Mesendoderm (in vitro differentiated cells): ENCODE measurements around the gene TPPP.
"Not testable (repeated sequence)": the region's sequence is repeated elsewhere in the genome, so short reads cannot be mapped to it uniquely, and the experiment has no call there.

Experiments used
- DNase-seq: peaks from one replicate; pipeline ENCODE4 v3.0.0; 2013
- H2AK5ac ChIP-seq: 2 replicates; pipeline ENCODE4 v1.6.1; 2013; ENCODE audit warnings: low read length, inconsistent platforms
- H2BK120ac ChIP-seq: 2 replicates; pipeline ENCODE4 v1.6.1; 2013; ENCODE audit warnings: low read depth, mild to moderate bottlenecking, low read length, moderate library complexity, mixed read lengths
- H2BK15ac ChIP-seq: replicated peaks from 2 replicates; pipeline ENCODE4 v1.6.1; 2013; ENCODE audit warnings: low read depth, mild to moderate bottlenecking, moderate library complexity
- H2BK5ac ChIP-seq: 2 replicates; pipeline ENCODE4 v1.6.1; 2013; ENCODE audit warnings: low read length, inconsistent platforms
- H3K18ac ChIP-seq: 2 replicates; pipeline ENCODE4 v1.6.1; 2013; ENCODE audit warnings: mild to moderate bottlenecking, low read length, mixed read lengths
- H3K23ac ChIP-seq: one replicate; pipeline ENCODE4 v1.6.1; 2013; ENCODE audit warnings: low read length
- H3K27ac ChIP-seq: 2 replicates; pipeline ENCODE4 v1.5.1; 2013; ENCODE audit warnings: low read depth, mild to moderate bottlenecking, inconsistent platforms, low read length, moderate library complexity
- H3K27me3 ChIP-seq: 2 replicates; pipeline ENCODE4 v1.6.1; 2013; ENCODE audit warnings: low read length, control low read depth, mild to moderate bottlenecking, inconsistent platforms; ENCODE audit not compliant: insufficient read depth, poor library complexity
- H3K36me3 ChIP-seq: 2 replicates; pipeline ENCODE4 v1.6.1; 2013; ENCODE audit warnings: low read length, inconsistent platforms; ENCODE audit not compliant: control insufficient read depth, insufficient read depth
- H3K4ac ChIP-seq: one replicate; pipeline ENCODE4 v1.6.1; 2013; ENCODE audit warnings: low read depth, mild to moderate bottlenecking, low read length, moderate library complexity
- H3K4me1 ChIP-seq: 2 replicates; pipeline ENCODE4 v1.6.1; 2013; ENCODE audit warnings: low read depth, low read length, inconsistent platforms; ENCODE audit not compliant: control insufficient read depth
- H3K4me2 ChIP-seq: 2 replicates; pipeline ENCODE4 v1.6.1; 2013; ENCODE audit warnings: low read length
- H3K4me3 ChIP-seq: 2 replicates; pipeline ENCODE4 v1.5.1; 2013; ENCODE audit warnings: mild to moderate bottlenecking, low read length
- H3K56ac ChIP-seq: one replicate; pipeline ENCODE4 v1.6.1; 2013; ENCODE audit warnings: low read length
- H3K79me1 ChIP-seq: 2 replicates; pipeline ENCODE4 v1.6.1; 2013; ENCODE audit warnings: low read length, inconsistent platforms
- H3K79me2 ChIP-seq: 2 replicates; pipeline ENCODE4 v1.6.1; 2013; ENCODE audit warnings: mild to moderate bottlenecking, low read length; ENCODE audit not compliant: control insufficient read depth, insufficient read depth
- H3K9ac ChIP-seq: 2 replicates; pipeline ENCODE4 v1.6.1; 2013; ENCODE audit warnings: low read length, inconsistent platforms
- H4K5ac ChIP-seq: one replicate; pipeline ENCODE4 v1.6.1; 2013; ENCODE audit warnings: low read length
- H4K8ac ChIP-seq: one replicate; pipeline ENCODE4 v1.6.1; 2013; ENCODE audit warnings: low read depth, mild to moderate bottlenecking, control low read depth, low read length, moderate library complexity
- WGBS: extraction: QIAGEN DNeasy Blood & Tissue Kit; methylation state at CpG from one replicate; pipeline ENCODE4 v1.1.7; 2013; ENCODE audit warnings: low lambda C conversion rate, missing lambda C conversion rate; ENCODE audit not compliant: insufficient coverage; ENCODE audit errors: extremely low coverage; 5-methylcytosine and 5-hydroxymethylcytosine counted together

TPPP gene

GRCh38 chr5:706127-706526 lies 13.0 kb upstream of the TPPP start:
- H3K4me2 ChIP-seq, H3K4me3 ChIP-seq, DNase-seq, H4K8ac ChIP-seq, H2BK15ac ChIP-seq, H3K79me1 ChIP-seq, H3K56ac ChIP-seq, H3K9ac ChIP-seq, H2BK5ac ChIP-seq, H2BK120ac ChIP-seq, H3K4me1 ChIP-seq, H3K27me3 ChIP-seq, H4K5ac ChIP-seq, H3K4ac ChIP-seq, H2AK5ac ChIP-seq, H3K36me3 ChIP-seq, H3K27ac ChIP-seq, H3K79me2 ChIP-seq, H3K23ac ChIP-seq, H3K18ac ChIP-seq: not testable (repeated sequence)
- WGBS = no CpG with 5 or more reads among the region's 7 CpGs

GRCh38 chr5:696753-697702 lies 3.9 kb upstream of the TPPP start:
- H3K4me2 ChIP-seq, H4K5ac ChIP-seq, H3K9ac ChIP-seq, H2BK15ac ChIP-seq, H2BK5ac ChIP-seq, H3K23ac ChIP-seq, H3K79me1 ChIP-seq, H3K18ac ChIP-seq, H3K4me3 ChIP-seq, H3K36me3 ChIP-seq, H4K8ac ChIP-seq, H3K79me2 ChIP-seq, H3K4me1 ChIP-seq, DNase-seq, H3K27me3 ChIP-seq, H2BK120ac ChIP-seq, H3K56ac ChIP-seq, H3K27ac ChIP-seq, H3K4ac ChIP-seq, H2AK5ac ChIP-seq: not testable (repeated sequence)
- no CpG with 5 or more reads among the region's 21 CpGs for WGBS

GRCh38 chr5:696191-696590 lies 3.0 kb upstream of the TPPP start:
- H2BK15ac ChIP-seq, H2BK5ac ChIP-seq, H3K27me3 ChIP-seq, H3K4me2 ChIP-seq, H4K8ac ChIP-seq, H3K9ac ChIP-seq, H3K79me1 ChIP-seq, H3K23ac ChIP-seq, H2AK5ac ChIP-seq, H3K18ac ChIP-seq, H3K27ac ChIP-seq, H3K79me2 ChIP-seq, DNase-seq, H3K4me3 ChIP-seq, H4K5ac ChIP-seq, H3K36me3 ChIP-seq, H3K4ac ChIP-seq, H3K56ac ChIP-seq, H3K4me1 ChIP-seq, H2BK120ac ChIP-seq: not testable (repeated sequence)
- WGBS = no CpG with 5 or more reads among the region's 8 CpGs

GRCh38 chr5:695475-695874 lies 2.3 kb upstream of the TPPP start:
- H2BK120ac ChIP-seq, H2AK5ac ChIP-seq, H4K5ac ChIP-seq, H3K79me1 ChIP-seq, DNase-seq, H3K4ac ChIP-seq, H2BK5ac ChIP-seq, H3K79me2 ChIP-seq, H3K36me3 ChIP-seq, H3K4me1 ChIP-seq, H4K8ac ChIP-seq, H2BK15ac ChIP-seq, H3K4me2 ChIP-seq, H3K23ac ChIP-seq, H3K18ac ChIP-seq, H3K4me3 ChIP-seq, H3K9ac ChIP-seq, H3K27ac ChIP-seq, H3K56ac ChIP-seq, H3K27me3 ChIP-seq: not testable (repeated sequence)
- WGBS = no CpG with 5 or more reads among the region's 13 CpGs

GRCh38 chr5:694042-694431 lies 885 bp upstream of the TPPP start:
- not testable (repeated sequence) for H2BK5ac ChIP-seq, DNase-seq, H3K4ac ChIP-seq, H3K23ac ChIP-seq, H4K5ac ChIP-seq, H3K9ac ChIP-seq, H2BK120ac ChIP-seq, H3K79me1 ChIP-seq, H2AK5ac ChIP-seq, H3K27me3 ChIP-seq, H3K4me2 ChIP-seq, H3K79me2 ChIP-seq, H3K4me3 ChIP-seq, H3K18ac ChIP-seq, H3K4me1 ChIP-seq, H3K56ac ChIP-seq, H4K8ac ChIP-seq, H3K36me3 ChIP-seq, H3K27ac ChIP-seq, H2BK15ac ChIP-seq
- WGBS = no CpG with 5 or more reads among the region's 22 CpGs
